GM12865 (cell line): Measurements from ENCODE around the gene TPGS2.

ENCODE experiments used
- DNase-seq: peaks from one replicate; pipeline ENCODE4 v3.0.0; 2010; ENCODE audit warnings: low read depth
- H3K4me3 ChIP-seq: 2 replicates; pipeline ENCODE4 v1.5.1; 2011; ENCODE audit warnings: mild to moderate bottlenecking, low read depth, low read length, control low read depth
- CTCF ChIP-seq: IDR thresholded peaks from 2 replicates; pipeline ENCODE4 v1.5.1; 2011; ENCODE audit warnings: low read length, control low read depth, low read depth, inconsistent platforms; ENCODE audit not compliant: insufficient read depth; ENCODE audit errors: missing control alignments

The TPGS2 gene

GRCh38 chr18:36814994-36815393 lies 13.8 kb downstream of the TPGS2 start:
- H3K4me3 ChIP-seq, result no peak overlapping the region
- no peak for TF ChIP-seq CTCF
- no peak for DNase-seq

GRCh38 chr18:36813824-36814223 lies 15.0 kb downstream of the TPGS2 start:
- H3K4me3 ChIP-seq, result no peak overlapping the region
- no peak for TF ChIP-seq CTCF
- DNase-seq, result no peak

- no peak overlapping the region for H3K4me3 ChIP-seq
- TF ChIP-seq CTCF, result no peak
- DNase-seq, result no peak
Observed at GRCh38 chr18:36813101-36813775, 15.6 kb downstream of the TPGS2 start.

GRCh38 chr18:36812678-36813077 lies 16.1 kb downstream of the TPGS2 start:
- TF ChIP-seq CTCF, result no peak
- no peak overlapping the region for H3K4me3 ChIP-seq
- no peak for DNase-seq

GRCh38 chr18:36811955-36812354 lies 16.8 kb downstream of the TPGS2 start:
- H3K4me3 ChIP-seq, result no peak overlapping the region
- no peak for TF ChIP-seq CTCF
- DNase-seq, result no peak

- H3K4me3 ChIP-seq, result no peak overlapping the region
- TF ChIP-seq CTCF, result no peak
- DNase-seq, result no peak
Observed at GRCh38 chr18:36811430-36811829, 17.4 kb downstream of the TPGS2 start.
